Caco-2 (cell line): Measurements from ENCODE around the gene CAP1. TPM values are rescaled to one million over a fixed set of nuclear protein-coding genes. Genes with fewer than 3 reads are reported as not detected.

Source experiments
- BruUV-seq: library from RNA; stranded (reverse); fragments of 400-500 nt; replicated peaks from 2 replicates; lab custom pipeline; 2021; lab: Mats Ljungman, UMichigan
- CTCF ChIA-PET: fragments of 300-600 bp; sonication (Branson Sonifier 250); formaldehyde crosslinking; loops from one replicate; lab custom pipeline; 2022; ENCODE audit warnings: antibody characterized with exemption; lab: Charles Lee
- POLR2A ChIA-PET: fragments of 300-600 bp; sonication (Branson Sonifier 250); formaldehyde crosslinking; loops from one replicate; lab custom pipeline; 2022; ENCODE audit warnings: antibody characterized with exemption; lab: Charles Lee
- DNase-seq, 2 experiments: peaks; one replicate each; pipeline versions ENCODE4 v3.0.0 to v3.0.0-alpha.2; 2020 to 2022
- H3K27me3 ChIP-seq: replicated peaks from 2 replicates; pipeline ENCODE4 v1.6.0; 2011; ENCODE audit warnings: low read length; ENCODE audit not compliant: control insufficient read depth, insufficient read depth
- H3K36me3 ChIP-seq: 2 replicates; pipeline ENCODE4 v1.5.1; 2011; ENCODE audit warnings: low read length; ENCODE audit not compliant: control insufficient read depth, insufficient read depth
- H3K4me1 ChIP-seq: fragments of 250-450 bp; sonication (Bioruptor Pico); 2 replicates; pipeline ENCODE4 v1.5.1; 2020; ENCODE audit warnings: mild to moderate bottlenecking
- H3K4me3 ChIP-seq: 2 replicates; pipeline ENCODE4 v1.5.1; 2011; ENCODE audit warnings: low read depth, mild to moderate bottlenecking, control low read depth, low read length
- H3K9me3 ChIP-seq: fragments of 250-450 bp; sonication (Bioruptor Pico); 2 replicates; pipeline ENCODE4 v1.5.1; 2020; ENCODE audit warnings: mild to moderate bottlenecking, moderate library complexity
- H3K27ac Mint-ChIP-seq: one replicate; pipeline ENCODE4 v1.8.0; 2022; ENCODE audit warnings: mixed read lengths; ENCODE audit not compliant: unreplicated experiment
- H3K27me3 Mint-ChIP-seq: one replicate; pipeline ENCODE4 v1.8.0; 2022; ENCODE audit warnings: mixed read lengths; ENCODE audit not compliant: insufficient read depth, unreplicated experiment
- H3K36me3 Mint-ChIP-seq: one replicate; pipeline ENCODE4 v1.8.0; 2022; ENCODE audit warnings: mild to moderate bottlenecking, mixed read lengths; ENCODE audit not compliant: insufficient read depth, unreplicated experiment
- H3K4me1 Mint-ChIP-seq: one replicate; pipeline ENCODE4 v1.8.0; 2022; ENCODE audit warnings: low read depth, mixed read lengths; ENCODE audit not compliant: unreplicated experiment
- H3K4me3 Mint-ChIP-seq: one replicate; pipeline ENCODE4 v1.8.0; 2022; ENCODE audit warnings: mild to moderate bottlenecking, moderate library complexity, mixed read lengths; ENCODE audit not compliant: unreplicated experiment
- H3K9me3 Mint-ChIP-seq: one replicate; pipeline ENCODE4 v1.8.0; 2022; ENCODE audit warnings: mixed read lengths; ENCODE audit not compliant: unreplicated experiment
- CTCF ChIP-seq, 2 experiments: fragments of 200-600 bp in 1 of 2; IDR thresholded peaks; 1 replicate in 1 of 2; 2 replicates in 1 of 2; pipeline versions ENCODE4 v1.5.1 to v1.8.0; 2011 to 2022; ENCODE audit warnings: antibody characterized with exemption in 1 of 2, control low read depth in 1 of 2, inconsistent platforms in 1 of 2, low read depth in 1 of 2, low read length in 1 of 2, mild to moderate bottlenecking in 1 of 2, moderate library complexity in 1 of 2; ENCODE audit not compliant: insufficient read depth in 1 of 2, severe bottlenecking in 1 of 2, unreplicated experiment in 1 of 2
- intact Hi-C: fragments of 100-400 bp; cut with micrococcal nuclease; formaldehyde crosslinking; loops from one replicate; pipeline ENCODE4 v1.10.0; 2022; ENCODE audit not compliant: unreplicated experiment
- total RNA-seq: library from RNA; stranded (reverse); gene quantifications from 2 replicates; pipeline ENCODE4 v1.2.3, GENCODE V29; 2022

CAP1 gene
- total RNA-seq, 1 experiment from 2014 or later = 181 TPM

- Mint-ChIP-seq H3K27me3 (no peaks in the 10 kb centered on the region), H3K36me3 (peaks cover 5% of the 10 kb centered on the region), H3K9me3 (peaks cover 10% of the 10 kb centered on the region), H3K4me3 (no peak overlapping the region), H3K27ac (no peak overlapping the region), H3K4me1 (peaks cover 8% of the 10 kb centered on the region)
- intact Hi-C loops = no loop called here
- H3K4me1 ChIP-seq = peaks cover 3% of the 10 kb centered on the region; the same call in 1 of the 2 replicates
- H3K9me3 ChIP-seq = peaks cover 5% of the 10 kb centered on the region; the same call in 1 of the 2 replicates
- no peaks in the 10 kb centered on the region for H3K27me3 ChIP-seq
- no peak overlapping the region for H3K4me3 ChIP-seq
- POLR2A ChIA-PET = no interaction called here
- DNase-seq = no peak
- BruUV-seq = no TSS peak
- no peak for TF ChIP-seq CTCF (IDR thresholded peaks at IDR 0.05; ENCODE audit: insufficient read depth in 1 of 2, low read depth in 1 of 2, low read length in 1 of 2, severe bottlenecking in 1 of 2, unreplicated experiment in 1 of 2)
- CTCF ChIA-PET = no interaction called here
- no peaks in the 10 kb centered on the region for H3K36me3 ChIP-seq
Observed at GRCh38 chr1:40102038-40102437, 61.5 kb downstream of the CAP1 start.

- Mint-ChIP-seq H3K27me3 (no peaks in the 10 kb centered on the region), H3K27ac (no peak overlapping the region), H3K4me3 (no peak overlapping the region), H3K4me1 (peaks cover 10% of the 10 kb centered on the region), H3K36me3 (peaks cover 6% of the 10 kb centered on the region), H3K9me3 (peaks cover 19% of the 10 kb centered on the region)
- BruUV-seq = no TSS peak
- ChIA-PET CTCF (no interaction called here), POLR2A (no interaction called here)
- H3K9me3 ChIP-seq = peaks cover 5% of the 10 kb centered on the region; the same call in 1 of the 2 replicates
- intact Hi-C loops = no loop called here
- no peak overlapping the region for H3K4me3 ChIP-seq
- no peak for DNase-seq
- no peaks in the 10 kb centered on the region for H3K36me3 ChIP-seq
- no peak for TF ChIP-seq CTCF (IDR thresholded peaks at IDR 0.05; ENCODE audit: insufficient read depth in 1 of 2, low read depth in 1 of 2, low read length in 1 of 2, severe bottlenecking in 1 of 2, unreplicated experiment in 1 of 2)
- no peaks in the 10 kb centered on the region for H3K27me3 ChIP-seq
- peaks cover 8% of the 10 kb centered on the region; the same call in 1 of the 2 replicates for H3K4me1 ChIP-seq
Observed at GRCh38 chr1:40102896-40103295, 62.4 kb downstream of the CAP1 start.

- ChIA-PET CTCF (no interaction called here), POLR2A (no interaction called here)
- no TSS peak for BruUV-seq
- peaks cover 10% of the 10 kb centered on the region for H3K4me1 Mint-ChIP-seq
- DNase-seq = no peak
- H3K27ac Mint-ChIP-seq = no peak overlapping the region
- H3K27me3 ChIP-seq = no peaks in the 10 kb centered on the region
- H3K36me3 ChIP-seq = no peaks in the 10 kb centered on the region
- H3K4me1 ChIP-seq = peaks cover 9% of the 10 kb centered on the region; the same call in 1 of the 2 replicates
- no peak for TF ChIP-seq CTCF (IDR thresholded peaks at IDR 0.05; ENCODE audit: insufficient read depth in 1 of 2, low read depth in 1 of 2, low read length in 1 of 2, severe bottlenecking in 1 of 2, unreplicated experiment in 1 of 2)
- H3K9me3 ChIP-seq = peaks cover 5% of the 10 kb centered on the region; the same call in 1 of the 2 replicates
- intact Hi-C loops = no loop called here
- H3K36me3 Mint-ChIP-seq = peaks cover 6% of the 10 kb centered on the region
- no peaks in the 10 kb centered on the region for H3K27me3 Mint-ChIP-seq
- H3K9me3 Mint-ChIP-seq = peaks cover 29% of the 10 kb centered on the region
- H3K4me3 Mint-ChIP-seq = no peak overlapping the region
- H3K4me3 ChIP-seq = no peak overlapping the region
Observed at GRCh38 chr1:40105028-40105427, 64.5 kb downstream of the CAP1 start.
